COLO668 (cell line): ENCODE measurements around the gene F8.

ENCODE experiments used
- DNase-seq: peaks from one replicate; lab custom pipeline; 2025; ENCODE audit not compliant: unreplicated experiment; lab: John Stamatoyannopoulos, UW

Gene F8

GRCh38 chrX:155022585-155022984, at the start of gene F8:
Gene F8, minus strand, starts transcription at chrX:155022723. Its CDS starts 171 bp downstream, at chrX:155022552.
- DNase-seq = no peak

- DNase-seq = no peak
Measured at GRCh38 chrX:155071694-155072280, 49.3 kb upstream of the F8 start.

- DNase-seq = peak; percentile 99
Measured at GRCh38 chrX:155070975-155071693, 48.6 kb upstream of the F8 start, which contains the start of the genes BRCC3, CMC4 and MTCP1. Gene BRCC3, plus strand, starts transcription at chrX:155071508. Its CDS starts 20 bp downstream, at chrX:155071528. Gene CMC4, minus strand, starts transcription at chrX:155071136. Its CDS starts 7,113 bp downstream, at chrX:155064023. Gene MTCP1, minus strand, starts transcription at chrX:155071136. Its CDS starts 5,126 bp downstream, at chrX:155066010.

DNA sequence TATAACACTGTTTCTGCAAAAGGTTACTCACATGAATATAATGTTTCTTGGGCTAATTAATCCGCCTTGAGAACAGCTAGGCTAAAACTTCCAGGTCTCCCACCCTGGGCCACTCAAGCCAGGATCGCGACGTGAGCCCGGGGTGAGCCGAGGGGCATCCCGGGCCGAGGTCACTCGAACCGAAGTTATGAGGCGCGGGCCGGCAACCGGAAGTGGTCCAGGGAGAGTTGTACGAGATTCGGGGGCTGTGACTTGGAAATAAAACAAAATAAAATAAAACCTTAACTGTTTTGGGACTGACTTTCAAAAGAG, 48.1 kb upstream of the F8 start:
- DNase-seq = peak; percentile 76

GRCh38 chrX:155070038-155070437, 47.5 kb upstream of the F8 start:
- DNase-seq = peak; percentile 12

- DNase-seq = no peak
Measured at GRCh38 chrX:155069414-155069813, 46.9 kb upstream of the F8 start.

DNA sequence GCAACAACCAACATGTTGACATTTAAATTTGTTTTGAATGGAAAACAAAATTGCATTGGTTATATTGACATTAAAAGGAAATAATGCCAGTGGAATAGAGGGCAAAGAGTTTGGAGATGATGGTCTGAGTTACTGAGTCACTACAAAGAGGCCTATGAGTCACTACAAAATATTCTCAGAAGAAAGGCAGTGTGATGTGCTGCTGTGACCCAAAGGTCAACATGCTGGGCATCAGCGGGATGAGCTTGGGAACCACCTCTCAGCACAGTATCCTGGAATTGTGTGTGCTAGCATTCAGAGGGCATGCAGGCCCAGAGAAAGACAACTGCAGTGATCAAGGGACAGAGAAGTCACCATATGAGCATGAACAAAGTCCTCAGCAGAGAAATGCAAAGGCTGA, 45.6 kb upstream of the F8 start:
- DNase-seq = peak; percentile 8

DNA sequence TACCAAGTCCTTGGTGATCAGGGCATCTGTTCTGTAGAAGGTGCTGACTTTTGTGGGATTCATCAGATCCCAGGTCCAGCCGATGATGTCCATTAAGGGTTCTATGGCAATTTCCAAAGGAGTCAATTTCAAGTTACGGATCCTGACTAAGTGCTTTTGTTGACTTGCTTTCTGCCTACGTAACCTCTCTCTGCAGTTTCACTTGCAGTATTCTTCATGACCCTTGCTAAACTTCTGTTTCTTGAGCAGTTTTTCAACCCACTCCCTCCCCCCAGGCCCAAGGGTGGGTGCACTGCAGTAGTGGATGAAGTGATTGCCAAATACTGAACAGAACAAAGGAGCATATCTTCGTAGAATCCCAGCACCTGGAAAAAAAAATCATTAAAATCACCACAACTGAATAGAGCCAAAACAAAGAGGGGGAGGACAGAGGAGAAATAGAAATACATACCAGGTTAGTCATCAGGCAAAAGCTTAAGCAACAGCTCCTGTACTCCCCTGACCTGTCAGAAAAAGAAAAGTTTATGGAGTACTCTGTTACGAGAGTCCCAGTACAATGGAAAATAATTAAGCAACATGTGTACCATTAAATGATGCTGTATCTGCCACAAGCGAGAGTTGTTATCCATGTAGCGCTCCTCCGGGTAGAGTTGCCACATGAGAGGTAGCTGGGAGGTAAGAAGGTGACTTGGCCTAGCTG, 42.7 kb upstream of the F8 start:
- DNase-seq = no peak

DNA sequence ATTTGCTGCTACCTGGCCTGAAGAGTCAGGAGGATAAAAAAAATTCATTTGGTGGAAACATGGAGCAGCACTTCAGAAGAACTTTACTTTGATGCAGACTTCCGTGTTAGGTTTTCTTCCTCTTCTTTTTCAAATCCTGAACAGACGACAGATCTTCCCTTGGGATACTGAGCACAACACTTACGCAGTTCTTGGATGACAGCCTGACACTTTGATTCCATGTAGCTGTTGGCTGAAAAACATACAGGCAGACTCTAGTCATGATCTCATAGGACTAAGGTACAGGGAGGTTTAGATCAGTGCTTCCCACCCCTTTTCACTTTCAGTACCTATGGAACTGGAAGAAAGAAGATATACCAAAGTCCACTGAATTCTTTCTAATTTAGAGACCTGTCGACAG, 39.2 kb upstream of the F8 start:
- DNase-seq = no peak

DNA sequence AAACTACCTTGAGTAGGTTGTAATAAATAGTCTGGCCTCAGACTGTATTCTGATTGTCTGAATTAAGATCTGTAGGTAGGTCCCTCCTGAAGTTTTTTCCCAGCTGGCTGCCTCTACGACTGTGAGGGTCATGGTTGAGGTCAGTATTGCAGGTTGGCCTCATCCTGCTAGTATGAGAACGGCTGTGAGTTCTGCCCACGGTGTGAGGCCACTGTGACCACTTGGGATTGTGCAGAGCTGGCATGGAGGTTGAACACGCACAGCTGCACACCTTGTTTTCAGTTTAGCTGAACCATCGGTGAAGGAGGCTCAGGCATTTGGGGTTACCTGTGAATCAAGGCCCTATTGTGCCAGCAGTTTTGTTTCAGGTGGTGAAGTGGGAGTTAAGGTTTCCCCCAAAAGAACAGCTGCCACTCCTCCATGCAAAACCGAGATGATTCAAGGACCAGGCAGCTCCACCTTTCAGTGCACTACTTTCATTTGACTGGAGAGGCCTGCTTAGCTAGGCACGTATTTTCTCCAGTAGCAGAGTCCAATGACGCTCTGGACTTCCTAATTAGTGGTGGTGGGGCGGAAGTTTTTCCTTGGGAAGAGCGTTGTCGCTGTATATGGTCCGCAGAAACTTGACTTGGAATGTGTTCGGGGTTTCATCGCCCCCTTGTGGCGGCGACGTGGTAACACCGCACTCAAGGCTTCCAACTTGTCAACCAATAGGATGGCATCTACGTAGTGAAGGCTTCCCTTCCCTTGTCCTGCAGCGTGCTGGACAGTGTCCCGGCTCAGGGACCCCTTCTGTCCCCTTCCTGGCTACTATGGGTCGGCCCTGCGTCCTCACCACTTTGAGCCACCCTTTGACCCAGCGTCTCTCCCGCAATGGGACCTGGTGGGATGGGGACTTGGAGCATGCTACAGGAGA, 34.6 kb upstream of the F8 start:
- DNase-seq = peak; percentile 56

GRCh38 chrX:155056471-155056870, 33.9 kb upstream of the F8 start:
- no peak for DNase-seq

- no peak for DNase-seq
Measured at GRCh38 chrX:155055494-155055893, 33.0 kb upstream of the F8 start.

- DNase-seq = no peak
Measured at GRCh38 chrX:155054255-155054654, 31.7 kb upstream of the F8 start.

DNA sequence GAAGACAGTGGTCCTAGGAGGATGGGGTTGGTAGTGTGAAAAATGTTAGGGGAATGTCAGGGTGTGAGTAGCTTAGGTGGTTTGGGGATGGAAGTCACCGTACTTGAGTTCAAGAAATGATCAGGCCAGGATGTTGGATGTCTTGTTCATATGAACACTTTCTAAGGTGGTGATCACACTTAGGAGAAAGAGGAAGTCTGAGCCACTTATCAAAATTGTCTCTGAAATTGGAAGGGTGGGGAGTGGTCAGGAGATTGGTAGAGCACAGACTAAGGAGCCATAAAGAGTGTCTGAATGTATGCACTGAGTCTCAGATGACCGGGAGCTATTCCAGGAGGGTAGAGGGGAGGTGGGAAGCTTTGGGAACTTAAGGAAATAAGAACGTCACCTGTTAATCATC, 31.1 kb upstream of the F8 start:
- DNase-seq = no peak

- DNase-seq = no peak
Measured at GRCh38 chrX:155052738-155053498, 30.4 kb upstream of the F8 start.

DNA sequence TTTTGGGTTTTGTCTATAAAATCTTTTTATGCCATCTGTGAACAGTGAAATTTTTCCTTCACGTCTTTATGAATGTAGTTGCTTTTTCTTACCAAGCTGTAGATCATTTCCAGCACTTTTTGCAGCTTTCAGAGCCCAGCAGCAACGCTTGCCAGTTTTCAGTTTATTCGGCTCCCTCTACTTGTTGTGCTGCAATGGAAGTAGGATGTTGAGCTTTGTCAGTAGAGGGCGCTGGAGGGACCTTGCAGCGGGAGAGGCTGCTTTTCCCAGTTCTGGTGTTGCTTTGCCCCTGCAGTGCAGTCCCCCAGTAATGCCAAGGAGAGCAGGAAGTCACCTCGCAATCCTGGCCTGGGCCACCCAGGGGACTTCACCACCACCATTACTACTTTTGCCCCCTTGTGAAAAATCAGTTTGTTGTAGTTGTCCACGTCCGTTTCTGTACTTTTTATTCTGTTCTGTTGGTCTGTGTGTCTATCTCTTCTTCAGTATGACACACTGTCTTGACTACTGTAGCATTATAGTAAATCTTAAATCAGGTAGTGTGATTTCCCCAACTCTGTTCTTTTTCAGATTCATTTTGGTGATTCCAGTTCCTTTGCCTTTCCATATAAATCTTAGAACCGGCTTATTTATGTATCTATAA, 26.6 kb upstream of the F8 start:
- DNase-seq = peak; percentile 52

GRCh38 chrX:155046811-155047528, 24.4 kb upstream of the F8 start:
- DNase-seq = no peak

DNA sequence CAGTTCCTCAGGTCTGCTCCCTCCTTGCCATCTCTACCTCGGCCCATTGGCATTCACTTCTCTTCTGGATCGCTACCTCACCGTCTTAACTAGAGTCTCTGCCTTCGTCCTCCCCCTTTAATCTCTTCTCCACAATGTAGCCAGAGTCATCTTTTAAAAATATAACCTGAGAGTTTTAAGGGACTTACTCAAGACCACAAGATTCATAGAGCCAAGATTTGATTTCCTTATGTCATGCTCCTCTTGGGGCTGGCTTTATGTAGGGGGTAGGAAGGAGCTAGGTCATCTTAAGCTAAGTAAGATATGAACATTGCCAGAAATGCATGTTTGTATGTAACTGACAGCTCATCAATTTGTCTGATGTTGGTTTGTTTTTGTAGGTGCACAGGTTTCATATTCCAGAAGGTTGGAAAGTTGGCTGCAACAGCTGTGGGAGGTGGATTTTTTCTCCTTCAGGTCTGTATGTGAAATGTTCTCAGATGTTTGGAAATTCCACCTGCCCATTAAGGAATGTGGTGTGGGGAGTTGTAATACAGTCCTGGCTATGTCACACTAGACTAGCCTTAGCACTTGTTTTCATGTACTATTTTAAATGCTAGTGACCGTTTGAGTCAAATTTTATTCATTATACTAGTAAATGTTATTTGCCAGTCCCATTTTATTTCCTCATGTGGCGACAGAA, 23.7 kb upstream of the F8 start:
- no peak for DNase-seq

GRCh38 chrX:155035688-155036087, 13.2 kb upstream of the F8 start:
- DNase-seq = no peak
